LNCAP (cell line): ENCODE measurements around the gene PHACTR1.

Experiments
- CTCF ChIP-seq: fragments of 450-650 bp; IDR thresholded peaks from 2 replicates; pipeline ENCODE4 v1.5.1; 2017; ENCODE audit warnings: mild to moderate bottlenecking

Gene PHACTR1

DNA sequence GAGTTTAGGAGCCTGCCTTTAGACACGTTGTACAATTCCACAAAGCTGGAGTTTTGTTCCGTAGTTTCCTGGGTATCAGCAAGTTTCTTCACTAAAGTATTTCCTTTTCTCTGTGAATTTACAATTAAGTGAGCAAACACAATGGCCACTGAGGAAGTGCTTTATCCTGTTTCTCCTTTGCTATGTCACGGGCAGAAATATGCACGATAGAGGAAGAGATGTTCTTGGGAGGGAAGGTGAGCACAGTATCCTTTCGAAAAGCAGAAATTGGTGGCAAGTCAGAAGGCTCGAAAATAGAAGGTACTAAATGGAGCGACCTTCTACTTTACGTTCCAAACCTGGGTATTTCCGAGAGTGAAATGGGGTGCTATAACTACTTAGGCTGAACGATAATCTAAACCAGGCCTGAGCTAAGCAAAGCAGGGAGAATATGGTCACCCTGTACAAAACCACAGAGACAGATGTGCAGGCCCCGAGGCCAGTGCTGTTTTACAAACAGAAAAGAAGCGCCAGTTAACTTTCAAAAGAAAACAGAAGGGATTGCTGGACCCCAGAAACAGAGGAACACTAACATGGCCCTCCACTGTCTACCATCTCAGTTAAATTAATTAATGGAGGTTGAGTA lies 352.1 kb downstream of the PHACTR1 start:
- TF ChIP-seq CTCF: no peak

GRCh38 chr6:13071550-13072345 lies 355.2 kb downstream of the PHACTR1 start:
- no peak for TF ChIP-seq CTCF

DNA sequence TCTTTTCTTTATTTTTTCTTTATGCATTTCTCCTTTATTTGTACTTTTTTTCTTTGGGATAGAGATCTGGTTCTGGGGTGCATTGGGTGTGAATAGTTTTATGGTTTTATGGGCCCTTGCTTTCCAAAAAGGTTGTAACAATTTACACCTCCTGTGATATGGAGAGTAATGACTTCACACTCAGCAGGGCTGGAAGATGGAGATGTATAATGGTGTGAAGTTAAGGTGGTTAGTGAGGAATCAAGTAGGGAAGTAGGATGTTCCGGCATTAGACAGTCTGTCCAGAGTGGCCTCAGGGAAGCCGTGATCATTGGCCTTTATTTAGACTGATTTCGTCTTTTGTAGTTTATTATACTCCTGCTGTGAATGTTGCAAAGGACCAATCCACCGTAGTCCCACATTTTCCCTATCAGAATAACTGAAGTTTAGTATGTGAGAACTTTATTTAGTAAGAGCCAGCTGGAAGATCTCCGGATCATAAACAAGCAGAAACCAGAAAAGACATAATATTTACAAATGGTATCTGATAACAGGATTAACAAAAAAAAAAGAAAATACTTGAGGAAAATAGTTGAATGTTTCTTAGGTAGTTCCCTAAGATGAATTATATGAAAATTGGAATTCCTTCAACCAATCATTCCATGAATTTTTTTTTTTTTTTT lies 356.2 kb downstream of the PHACTR1 start:
- no peak for TF ChIP-seq CTCF

- no peak for TF ChIP-seq CTCF
These were observed 358.0 kb downstream of the PHACTR1 start for GRCh38 chr6:13074415-13075140.

- TF ChIP-seq CTCF: no peak
These were observed 358.7 kb downstream of the PHACTR1 start for GRCh38 chr6:13075141-13075845.

DNA sequence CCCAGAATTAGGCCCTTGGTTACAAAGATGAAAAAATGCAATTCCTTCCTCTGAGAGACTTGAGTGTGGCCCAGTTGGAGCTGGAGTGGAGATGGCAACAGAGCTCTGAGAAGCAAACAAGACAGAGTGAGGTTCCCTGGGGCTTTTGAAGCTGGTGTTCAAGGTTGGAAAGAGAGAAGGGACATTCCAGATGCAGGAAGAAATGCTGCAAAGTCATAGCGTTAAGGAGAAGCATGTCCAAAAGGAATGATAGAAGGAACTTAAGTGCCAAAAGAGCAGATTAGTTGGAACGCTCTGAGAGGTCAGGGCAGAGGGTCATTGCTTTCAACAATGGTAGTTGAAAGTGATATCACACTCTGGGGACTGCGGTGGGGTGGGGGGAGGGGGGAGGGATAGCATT lies 360.0 kb downstream of the PHACTR1 start:
- no peak for TF ChIP-seq CTCF

GRCh38 chr6:13077117-13077516 lies 360.6 kb downstream of the PHACTR1 start:
- TF ChIP-seq CTCF: no peak
